CD4-positive, alpha-beta T cell treated with Interferon gamma for 1 hour (primary cell): Measurements from ENCODE around the gene TMEM163.
"Not testable (repeated sequence)": the region's sequence is repeated elsewhere in the genome, so short reads cannot be mapped to it uniquely, and the experiment has no call there.

Source experiments
- DNase-seq: peaks from one replicate; pipeline ENCODE4 v3.0.0-alpha.2; 2020

The TMEM163 gene

GRCh38 chr2:134660626-134661402 lies 58.0 kb downstream of the TMEM163 start:
- no peak for DNase-seq

GRCh38 chr2:134659724-134660123 lies 59.1 kb downstream of the TMEM163 start:
- no peak for DNase-seq

- no peak for DNase-seq
Observed at GRCh38 chr2:134657650-134658250, 61.0 kb downstream of the TMEM163 start.

GRCh38 chr2:134656391-134656790 lies 62.4 kb downstream of the TMEM163 start:
- not testable (repeated sequence) for DNase-seq

GRCh38 chr2:134648586-134648985 lies 70.2 kb downstream of the TMEM163 start:
- DNase-seq, result no peak

- DNase-seq, result no peak
Observed at GRCh38 chr2:134647607-134648256, 71.1 kb downstream of the TMEM163 start.

GRCh38 chr2:134642938-134643337 lies 75.9 kb downstream of the TMEM163 start:
- no peak for DNase-seq

- DNase-seq, result no peak
Observed at GRCh38 chr2:134640494-134640893, 78.3 kb downstream of the TMEM163 start.

GRCh38 chr2:134639265-134639664 lies 79.5 kb downstream of the TMEM163 start:
- no peak for DNase-seq

- DNase-seq, result no peak
Observed at GRCh38 chr2:134636714-134637113, 82.1 kb downstream of the TMEM163 start.

GRCh38 chr2:134634054-134634753 lies 84.6 kb downstream of the TMEM163 start:
- DNase-seq, result no peak

GRCh38 chr2:134630504-134631159 lies 88.2 kb downstream of the TMEM163 start:
- DNase-seq, result no peak

GRCh38 chr2:134628453-134628852 lies 90.3 kb downstream of the TMEM163 start:
- DNase-seq, result no peak

GRCh38 chr2:134626781-134627180 lies 92.0 kb downstream of the TMEM163 start:
- no peak for DNase-seq

GRCh38 chr2:134625311-134625710 lies 93.5 kb downstream of the TMEM163 start:
- no peak for DNase-seq

GRCh38 chr2:134623796-134624195 lies 95.0 kb downstream of the TMEM163 start:
- DNase-seq, result no peak

- no peak for DNase-seq
Observed at GRCh38 chr2:134623046-134623445, 95.8 kb downstream of the TMEM163 start.

- no peak for DNase-seq
Observed at GRCh38 chr2:134621939-134622705, 96.7 kb downstream of the TMEM163 start.

GRCh38 chr2:134619250-134619649 lies 99.5 kb downstream of the TMEM163 start:
- DNase-seq, result no peak

- DNase-seq, result not testable (repeated sequence)
Observed at GRCh38 chr2:134615480-134615879, 103.3 kb downstream of the TMEM163 start.

GRCh38 chr2:134611316-134611715 lies 107.5 kb downstream of the TMEM163 start:
- no peak for DNase-seq

- no peak for DNase-seq
Observed at GRCh38 chr2:134610871-134611270, 107.9 kb downstream of the TMEM163 start.
